WTC11 (cell line): ENCODE measurements around the gene SLC23A2. TPM values are rescaled to one million over a fixed set of nuclear protein-coding genes. Genes with fewer than 3 reads are reported as not detected.
A peak's percentile ranks its signal among the peaks of the same experiment; 100 is the strongest.

Experiments
- ATAC-seq: fragments of 200-7000 bp; cut with Tn5 transposase; 2 replicates; pipeline ENCODE4 v1.10.0; 2021; ENCODE audit warnings: mild to moderate bottlenecking, moderate library complexity
- CTCF ChIA-PET: fragments of 300-600 bp; sonication (Branson Sonifier 250); formaldehyde crosslinking; loops from one replicate; lab custom pipeline; 2021; ENCODE audit warnings: antibody characterized with exemption; lab: Charles Lee
- POLR2A ChIA-PET: fragments of 350-600 bp; sonication (Branson Sonifier 250); formaldehyde crosslinking; loops from one replicate; lab custom pipeline; 2021; ENCODE audit warnings: antibody characterized with exemption; lab: Charles Lee
- DNase-seq: peaks from one replicate; pipeline ENCODE4 v3.0.0; 2021; ENCODE audit warnings: low spot score
- H3K27ac Mint-ChIP-seq: 2 replicates; pipeline ENCODE4 v1.8.0; 2021; ENCODE audit warnings: mixed read lengths
- H3K27me3 Mint-ChIP-seq: 2 replicates; pipeline ENCODE4 v1.8.0; 2021; ENCODE audit warnings: low read depth, mild to moderate bottlenecking, moderate library complexity, mixed read lengths
- H3K36me3 Mint-ChIP-seq: 2 replicates; pipeline ENCODE4 v1.8.0; 2021; ENCODE audit warnings: mixed read lengths
- H3K4me1 Mint-ChIP-seq: 2 replicates; pipeline ENCODE4 v1.8.0; 2022; ENCODE audit warnings: mixed read lengths
- H3K4me3 Mint-ChIP-seq: 2 replicates; pipeline ENCODE4 v1.8.0; 2021; ENCODE audit warnings: mild to moderate bottlenecking, moderate library complexity, mixed read lengths
- H3K9me3 Mint-ChIP-seq: 2 replicates; pipeline ENCODE4 v1.8.0; 2021; ENCODE audit warnings: mixed read lengths
- AR ChIP-seq: fragments of 250-450 bp; sonication (Bioruptor Pico); IDR thresholded peaks from 2 replicates; pipeline ENCODE4 v1.9.0; 2021; ENCODE audit warnings: mild to moderate bottlenecking
- ATF1 ChIP-seq: sonication (generic); formaldehyde crosslinking; IDR thresholded peaks from 2 replicates; pipeline ENCODE4 v1.8.1; 2023; ENCODE audit warnings: mild to moderate bottlenecking, moderate library complexity, missing genetic modification reagents
- CBFB ChIP-seq: sonication (generic); formaldehyde crosslinking; IDR thresholded peaks from 2 replicates; pipeline ENCODE4 v1.8.1; 2022; ENCODE audit warnings: mild to moderate bottlenecking, low read depth, missing genetic modification reagents
- CREM ChIP-seq: sonication (generic); formaldehyde crosslinking; IDR thresholded peaks from 2 replicates; pipeline ENCODE4 v1.8.1; 2022; ENCODE audit warnings: mild to moderate bottlenecking, missing genetic modification reagents, moderate library complexity
- CTCF ChIP-seq: fragments of 200-600 bp; IDR thresholded peaks from 2 replicates; pipeline ENCODE4 v1.8.0; 2022; ENCODE audit warnings: antibody characterized with exemption
- ELF4 ChIP-seq: sonication (generic); formaldehyde crosslinking; IDR thresholded peaks from 2 replicates; pipeline ENCODE4 v1.8.1; 2022; ENCODE audit warnings: low read depth, mild to moderate bottlenecking, moderate library complexity, missing genetic modification reagents
- EMX1 ChIP-seq: fragments of 250-450 bp; sonication (Bioruptor Pico); IDR thresholded peaks from 2 replicates; pipeline ENCODE4 v1.8.0; 2021; ENCODE audit warnings: mild to moderate bottlenecking
- HMGA2 ChIP-seq: fragments of 250-450 bp; sonication (Bioruptor Pico); IDR thresholded peaks from 2 replicates; pipeline ENCODE4 v1.4.0; 2021; ENCODE audit warnings: mild to moderate bottlenecking, moderate library complexity
- HMGXB4 ChIP-seq: sonication (generic); formaldehyde crosslinking; IDR thresholded peaks from 2 replicates; pipeline ENCODE4 v1.8.1; 2023; ENCODE audit warnings: mild to moderate bottlenecking, moderate library complexity, missing genetic modification reagents
- MAX ChIP-seq: sonication (generic); formaldehyde crosslinking; IDR thresholded peaks from 2 replicates; pipeline ENCODE4 v1.8.0; 2022; ENCODE audit warnings: mild to moderate bottlenecking, missing genetic modification reagents
- NFYB ChIP-seq: sonication (generic); formaldehyde crosslinking; conservative IDR thresholded peaks from 2 replicates; pipeline ENCODE4 v1.8.0; 2022; ENCODE audit warnings: low read depth, missing genetic modification reagents
- NR2C2 ChIP-seq: sonication (generic); formaldehyde crosslinking; IDR thresholded peaks from 2 replicates; pipeline ENCODE4 v1.8.0; 2022; ENCODE audit warnings: mild to moderate bottlenecking, missing genetic modification reagents
- PRDM15 ChIP-seq: sonication (generic); formaldehyde crosslinking; IDR thresholded peaks from 2 replicates; pipeline ENCODE4 v1.8.0; 2022; ENCODE audit warnings: missing genetic modification reagents
- RORB ChIP-seq: fragments of 250-450 bp; sonication (Bioruptor Pico); IDR thresholded peaks from 2 replicates; pipeline ENCODE4 v1.9.0; 2021; ENCODE audit warnings: mild to moderate bottlenecking
- ZNF219 ChIP-seq: sonication (generic); formaldehyde crosslinking; IDR thresholded peaks from 2 replicates; pipeline ENCODE4 v1.8.0; 2023; ENCODE audit warnings: missing genetic modification reagents, mild to moderate bottlenecking, borderline replicate concordance
- ZNF396 ChIP-seq: fragments of 250-450 bp; sonication (Bioruptor Pico); IDR thresholded peaks from 2 replicates; pipeline ENCODE4 v1.8.0; 2021; ENCODE audit warnings: mild to moderate bottlenecking, moderate library complexity, borderline replicate concordance
- ZSCAN18 ChIP-seq: fragments of 250-450 bp; sonication (Bioruptor Pico); IDR thresholded peaks from 2 replicates; pipeline ENCODE4 v2.1.2; 2022; ENCODE audit warnings: mild to moderate bottlenecking, moderate library complexity
- total RNA-seq: library from RNA; stranded (reverse); gene quantifications from 3 replicates; pipeline ENCODE4 v1.2.3, GENCODE V29; 2021
- TF ChIP-seq, protein P1 (sequence below): sonication (generic); formaldehyde crosslinking; IDR thresholded peaks from 2 replicates; pipeline ENCODE4 v1.8.1; 2023; ENCODE audit warnings: mild to moderate bottlenecking, missing genetic modification reagents, borderline replicate concordance
- TF ChIP-seq, protein P2 (sequence below): fragments of 250-450 bp; sonication (Bioruptor Pico); IDR thresholded peaks from 2 replicates; pipeline ENCODE4 v1.8.0; 2021; ENCODE audit warnings: mild to moderate bottlenecking

SLC23A2 gene
- total RNA-seq, 1 experiment from 2014 or later = 14.5 TPM

- TF ChIP-seq, protein P1, sequence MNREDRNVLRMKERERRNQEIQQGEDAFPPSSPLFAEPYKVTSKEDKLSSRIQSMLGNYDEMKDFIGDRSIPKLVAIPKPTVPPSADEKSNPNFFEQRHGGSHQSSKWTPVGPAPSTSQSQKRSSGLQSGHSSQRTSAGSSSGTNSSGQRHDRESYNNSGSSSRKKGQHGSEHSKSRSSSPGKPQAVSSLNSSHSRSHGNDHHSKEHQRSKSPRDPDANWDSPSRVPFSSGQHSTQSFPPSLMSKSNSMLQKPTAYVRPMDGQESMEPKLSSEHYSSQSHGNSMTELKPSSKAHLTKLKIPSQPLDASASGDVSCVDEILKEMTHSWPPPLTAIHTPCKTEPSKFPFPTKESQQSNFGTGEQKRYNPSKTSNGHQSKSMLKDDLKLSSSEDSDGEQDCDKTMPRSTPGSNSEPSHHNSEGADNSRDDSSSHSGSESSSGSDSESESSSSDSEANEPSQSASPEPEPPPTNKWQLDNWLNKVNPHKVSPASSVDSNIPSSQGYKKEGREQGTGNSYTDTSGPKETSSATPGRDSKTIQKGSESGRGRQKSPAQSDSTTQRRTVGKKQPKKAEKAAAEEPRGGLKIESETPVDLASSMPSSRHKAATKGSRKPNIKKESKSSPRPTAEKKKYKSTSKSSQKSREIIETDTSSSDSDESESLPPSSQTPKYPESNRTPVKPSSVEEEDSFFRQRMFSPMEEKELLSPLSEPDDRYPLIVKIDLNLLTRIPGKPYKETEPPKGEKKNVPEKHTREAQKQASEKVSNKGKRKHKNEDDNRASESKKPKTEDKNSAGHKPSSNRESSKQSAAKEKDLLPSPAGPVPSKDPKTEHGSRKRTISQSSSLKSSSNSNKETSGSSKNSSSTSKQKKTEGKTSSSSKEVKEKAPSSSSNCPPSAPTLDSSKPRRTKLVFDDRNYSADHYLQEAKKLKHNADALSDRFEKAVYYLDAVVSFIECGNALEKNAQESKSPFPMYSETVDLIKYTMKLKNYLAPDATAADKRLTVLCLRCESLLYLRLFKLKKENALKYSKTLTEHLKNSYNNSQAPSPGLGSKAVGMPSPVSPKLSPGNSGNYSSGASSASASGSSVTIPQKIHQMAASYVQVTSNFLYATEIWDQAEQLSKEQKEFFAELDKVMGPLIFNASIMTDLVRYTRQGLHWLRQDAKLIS (CRISPR knock-in tag) = no peak
- TF ChIP-seq EMX1 (CRISPR knock-in tag) (no peak), RORB (CRISPR knock-in tag) (no peak), HMGA2 (CRISPR knock-in tag) (no peak), AR (no peak), NR2C2 (no peak), ZNF396 (no peak)
These were observed 118.3 kb downstream of the SLC23A2 start (continued) for GRCh38 chr20:4883051-4883450.

DNA sequence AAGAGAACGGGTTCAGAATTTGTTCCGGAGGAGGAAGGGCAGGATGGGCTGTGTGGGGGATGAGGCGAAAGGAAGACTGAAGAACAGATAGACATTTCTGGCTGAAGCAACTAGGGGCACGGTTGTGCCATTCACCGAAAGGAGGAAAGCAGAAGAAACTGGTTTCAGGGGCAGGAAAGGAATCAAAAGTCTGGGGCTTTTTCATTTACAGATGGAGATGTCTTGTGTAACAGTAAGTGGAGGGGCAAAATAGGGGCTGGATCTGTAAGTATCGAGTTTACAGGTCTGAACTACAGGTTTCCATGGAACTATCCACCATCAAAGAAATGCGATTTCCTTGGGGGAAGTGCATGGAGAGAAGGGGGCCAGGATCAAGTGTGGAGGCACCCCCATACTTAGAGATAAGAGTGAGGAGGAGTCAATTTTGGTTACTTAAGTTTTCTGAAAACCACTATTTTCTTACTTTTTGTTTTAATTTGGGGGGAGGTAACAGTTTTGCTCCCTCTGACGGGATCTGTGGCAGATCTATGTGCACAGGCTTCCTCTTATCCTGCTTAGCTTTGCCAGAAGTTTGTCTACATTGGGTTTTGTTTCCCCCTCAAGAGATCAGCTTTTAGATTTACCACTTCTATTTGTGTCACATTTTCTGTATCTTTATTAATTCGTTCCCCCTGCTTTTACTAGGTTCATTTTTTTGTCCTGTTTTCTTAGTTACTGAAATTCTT is 120.1 kb downstream of the SLC23A2 start:
- CTCF ChIA-PET = interaction anchor here (1.4 kb wide), 1 partner anchor 132 kb away, joined by 3 read pairs; no protein-coding TSS in a partner anchor
- Mint-ChIP-seq H3K27ac (peak overlapping the region; percentile 30; the same call in 1 of the 2 replicates), H3K27me3 (no peaks in the 10 kb centered on the region), H3K4me3 (no peak overlapping the region), H3K36me3 (no peaks in the 10 kb centered on the region; the same call in 1 of the 2 replicates), H3K4me1 (peaks cover 5% of the 10 kb centered on the region; the same call in 1 of the 2 replicates), H3K9me3 (no peaks in the 10 kb centered on the region)
- POLR2A ChIA-PET = no interaction called here
- DNase-seq (no peak), ATAC-seq (no peak)
- TF ChIP-seq CREM (CRISPR knock-in tag) = no peak
- TF ChIP-seq CBFB (CRISPR knock-in tag) = no peak
- TF ChIP-seq ZSCAN18 (CRISPR knock-in tag) = no peak
- no peak for TF ChIP-seq NFYB (CRISPR knock-in tag)
- TF ChIP-seq, protein P2, sequence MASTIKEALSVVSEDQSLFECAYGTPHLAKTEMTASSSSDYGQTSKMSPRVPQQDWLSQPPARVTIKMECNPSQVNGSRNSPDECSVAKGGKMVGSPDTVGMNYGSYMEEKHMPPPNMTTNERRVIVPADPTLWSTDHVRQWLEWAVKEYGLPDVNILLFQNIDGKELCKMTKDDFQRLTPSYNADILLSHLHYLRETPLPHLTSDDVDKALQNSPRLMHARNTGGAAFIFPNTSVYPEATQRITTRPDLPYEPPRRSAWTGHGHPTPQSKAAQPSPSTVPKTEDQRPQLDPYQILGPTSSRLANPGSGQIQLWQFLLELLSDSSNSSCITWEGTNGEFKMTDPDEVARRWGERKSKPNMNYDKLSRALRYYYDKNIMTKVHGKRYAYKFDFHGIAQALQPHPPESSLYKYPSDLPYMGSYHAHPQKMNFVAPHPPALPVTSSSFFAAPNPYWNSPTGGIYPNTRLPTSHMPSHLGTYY (CRISPR knock-in tag) = no peak
- TF ChIP-seq HMGA2 (CRISPR knock-in tag) = no peak
- TF ChIP-seq ELF4 (CRISPR knock-in tag) = no peak
- TF ChIP-seq PRDM15 (CRISPR knock-in tag) = no peak
- no peak for TF ChIP-seq CTCF
- TF ChIP-seq HMGXB4 (CRISPR knock-in tag) = no peak
- TF ChIP-seq MAX (CRISPR knock-in tag) = no peak
- no peak for TF ChIP-seq ZNF219 (CRISPR knock-in tag)
- no peak for TF ChIP-seq ATF1 (CRISPR knock-in tag)
